ENCODE results near the gene SMIM32.

Gene SMIM32

GRCh38 chr5:136206361-136206760 is 13.4 kb upstream of the SMIM32 start:
- DNase-seq: no peak

GRCh38 chr5:136205941-136206340 is 13.0 kb upstream of the SMIM32 start:
- no peak for DNase-seq

- no peak for DNase-seq
Observed at GRCh38 chr5:136205061-136205702, 12.2 kb upstream of the SMIM32 start.

DNA sequence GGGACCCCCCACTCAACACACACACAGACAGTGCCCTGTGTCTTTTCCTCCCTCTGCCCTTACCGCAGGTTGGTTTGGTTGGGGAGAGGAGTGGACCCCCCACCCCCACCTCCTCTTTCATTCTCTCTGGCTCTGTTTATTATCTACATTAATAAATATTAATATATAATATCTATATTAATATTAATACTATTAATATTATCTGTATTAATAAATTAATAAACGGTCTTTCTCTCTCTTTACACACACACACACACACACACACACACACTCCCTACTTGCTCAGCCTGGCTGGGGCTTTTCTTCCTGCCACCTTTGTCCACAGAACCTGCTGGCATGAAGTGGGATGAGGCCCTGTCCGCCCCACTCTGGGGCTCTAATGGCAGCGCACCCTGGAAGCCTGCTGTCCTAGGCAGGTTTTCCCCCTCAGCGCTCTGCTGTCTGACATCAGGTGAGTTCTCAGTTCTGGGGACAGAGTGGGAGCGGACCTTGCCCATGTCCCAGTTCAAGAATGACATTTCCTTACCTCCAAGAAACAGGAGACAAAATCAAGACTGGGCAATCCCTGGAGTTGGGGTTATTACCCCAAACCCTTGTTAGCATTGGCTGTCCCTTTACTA is 10.5 kb upstream of the SMIM32 start:
- no peak for DNase-seq

DNA sequence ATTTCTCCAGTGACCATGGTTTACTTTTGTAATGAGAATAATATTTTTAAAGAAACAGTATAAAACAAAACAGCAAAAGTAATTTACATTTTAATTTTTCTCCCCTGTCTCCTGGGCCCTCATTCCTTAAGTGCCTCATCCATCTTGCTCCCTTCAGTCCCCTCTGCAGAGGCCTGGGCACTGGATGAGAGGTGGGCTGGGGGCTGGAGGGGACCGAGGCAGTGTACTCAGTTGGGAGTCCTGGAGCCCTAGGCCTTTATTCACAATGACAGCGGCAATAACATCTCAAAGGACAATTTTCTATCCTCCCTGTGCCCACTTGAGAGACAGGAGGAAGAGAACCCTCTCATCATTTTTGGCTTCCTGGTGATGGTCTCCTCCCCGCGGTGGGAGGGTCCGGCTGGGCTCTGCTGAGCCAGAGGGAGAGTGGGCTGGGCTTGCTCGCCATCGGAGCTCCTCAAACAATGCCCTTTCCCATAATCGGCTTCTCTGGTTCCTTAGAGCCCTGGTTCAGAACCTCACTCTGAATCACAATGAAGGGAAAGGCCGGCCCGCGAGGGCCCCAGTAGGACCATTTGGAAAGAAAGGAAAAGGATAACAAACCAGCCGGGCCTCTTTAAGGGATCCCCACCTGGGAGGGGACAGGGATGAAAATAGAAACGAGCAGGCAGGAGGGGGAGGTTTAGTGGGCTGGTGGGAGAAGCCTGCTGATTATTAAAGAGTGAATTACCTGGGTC is 9.7 kb upstream of the SMIM32 start:
- DNase-seq: no peak

GRCh38 chr5:136201870-136202269 is 8.9 kb upstream of the SMIM32 start:
- no peak for DNase-seq

DNA sequence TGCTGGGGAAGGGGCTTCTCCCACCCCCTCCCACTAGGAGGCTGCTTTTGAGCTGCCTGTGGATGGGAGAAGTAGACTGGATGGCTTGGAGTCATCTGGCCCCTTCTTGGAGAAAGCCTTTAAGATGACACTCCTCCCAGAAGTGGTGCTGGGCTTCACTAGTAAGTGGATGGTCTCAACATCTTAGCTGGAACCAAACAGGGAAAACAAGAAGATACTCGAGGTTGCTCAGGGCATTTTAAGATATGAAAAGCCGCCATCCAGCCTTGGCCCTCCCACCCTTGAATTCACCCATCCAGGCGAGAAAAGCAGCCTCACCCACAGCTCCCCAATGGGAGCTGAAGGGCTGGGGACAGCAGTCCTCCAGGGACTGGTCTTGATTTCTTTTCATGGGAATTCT is 7.8 kb upstream of the SMIM32 start:
- no peak for DNase-seq

DNA sequence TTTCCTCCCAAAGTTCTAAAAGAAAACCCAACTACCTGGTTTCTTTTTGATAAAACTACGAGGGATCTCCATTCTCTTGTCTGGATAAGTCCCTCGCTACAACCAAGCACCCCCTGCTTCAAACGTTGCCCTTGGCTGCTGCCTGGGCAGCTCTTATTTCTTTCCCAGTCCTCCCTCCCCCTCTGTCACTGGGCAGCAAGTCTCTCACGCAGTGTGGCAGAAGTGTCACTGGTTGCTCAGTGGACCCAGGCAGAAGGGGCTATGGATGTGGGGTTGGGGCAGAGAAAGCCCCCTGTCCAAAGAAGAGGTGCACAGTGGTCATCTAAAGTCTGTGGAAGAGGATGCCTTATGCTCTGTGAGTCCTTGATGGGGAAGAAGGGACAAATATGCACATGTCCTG is 7.2 kb upstream of the SMIM32 start:
- no peak for DNase-seq

DNA sequence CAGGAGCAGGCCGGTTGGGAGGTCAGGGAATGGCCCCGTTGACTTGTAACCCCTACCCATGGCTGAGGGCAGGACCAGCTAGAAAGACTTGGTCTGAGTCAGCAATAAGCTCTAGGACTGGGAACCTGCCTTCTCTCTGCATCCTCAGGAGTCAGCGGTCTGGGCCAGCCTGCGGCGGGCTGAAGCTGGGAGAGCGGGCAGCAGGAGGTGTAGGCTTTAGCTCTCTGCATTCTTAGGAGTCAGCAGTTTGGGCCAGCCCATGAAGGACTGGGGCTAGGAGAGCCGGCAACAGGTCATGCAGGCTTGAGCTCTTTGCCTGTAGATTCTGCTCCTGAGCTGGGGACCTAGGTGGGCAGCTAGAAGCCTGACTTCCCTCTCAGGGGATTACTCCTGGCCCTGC is 6.4 kb upstream of the SMIM32 start:
- DNase-seq: no peak

DNA sequence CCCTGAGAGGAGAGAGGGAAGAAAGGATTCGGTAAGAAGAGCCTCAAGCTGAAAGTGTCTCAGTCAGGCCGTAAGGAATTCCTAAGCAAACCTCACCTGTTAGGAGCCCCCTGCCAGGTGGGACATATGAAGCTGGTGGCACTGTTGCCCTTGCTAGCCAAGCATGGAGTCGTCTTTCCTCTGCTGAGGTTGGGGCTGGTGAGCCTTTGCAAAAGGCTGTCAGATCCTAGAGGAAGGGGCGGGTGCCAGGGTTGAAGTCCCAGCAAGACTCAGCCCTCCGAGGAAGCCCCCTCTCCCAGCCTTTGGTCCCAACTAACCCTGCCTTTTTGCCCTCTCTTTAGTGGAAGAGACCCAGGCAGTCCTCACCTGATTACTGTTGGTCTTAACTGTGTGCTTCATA is 5.5 kb upstream of the SMIM32 start:
- DNase-seq: no peak

DNA sequence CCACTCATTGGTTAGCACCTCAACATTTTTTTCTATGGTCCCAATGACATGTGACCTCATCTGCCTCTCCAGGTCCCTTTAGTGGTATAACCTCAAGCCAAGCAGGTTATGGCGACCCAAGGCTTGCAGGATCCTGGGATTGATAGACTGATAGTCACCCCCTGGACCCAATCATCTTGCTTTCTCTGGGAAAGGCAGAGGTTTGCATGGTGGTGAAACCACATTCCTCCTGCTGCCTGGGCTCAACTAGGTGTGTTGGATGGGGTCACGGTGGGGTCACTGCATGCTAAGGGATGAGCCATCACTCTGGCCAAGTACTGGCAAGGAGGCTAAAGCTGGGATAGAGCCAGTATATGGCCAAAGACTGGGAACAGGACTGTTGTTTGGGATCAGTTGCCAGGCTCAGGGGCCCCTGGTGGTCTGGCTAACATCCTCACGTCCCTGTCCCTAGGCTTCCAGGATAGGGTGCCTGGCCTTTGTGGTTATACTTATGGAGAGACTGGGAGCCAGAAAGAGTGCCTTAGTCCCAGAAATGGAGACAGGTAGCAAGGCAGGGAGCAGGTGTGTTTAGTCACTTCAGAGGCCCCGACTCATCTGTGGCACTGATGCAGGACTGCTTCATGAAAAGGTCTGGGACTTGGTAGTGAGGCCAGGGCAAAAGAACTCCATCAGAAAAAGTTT is 4.6 kb upstream of the SMIM32 start:
- no peak for DNase-seq

- DNase-seq: no peak
Observed at GRCh38 chr5:136195971-136196820, 3.2 kb upstream of the SMIM32 start.

DNA sequence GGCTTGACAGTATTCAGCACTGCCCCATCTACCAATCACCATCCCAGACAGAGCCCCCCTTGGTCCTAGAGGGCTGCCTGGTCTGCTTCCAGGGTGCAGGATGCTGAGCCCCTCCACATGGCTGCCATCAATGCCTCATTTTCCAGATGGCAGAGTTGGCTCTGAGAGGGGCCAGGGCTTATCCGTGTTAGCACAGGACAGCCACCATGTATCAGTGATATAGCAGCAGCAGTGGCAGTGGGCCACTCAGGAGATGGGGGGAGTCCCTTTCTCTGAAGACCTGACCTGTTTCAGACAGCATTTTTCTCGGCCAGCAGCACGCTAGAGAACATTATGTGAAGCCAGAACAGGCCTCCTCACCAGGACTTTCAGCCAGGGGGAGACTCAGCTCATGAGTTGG is 1.6 kb upstream of the SMIM32 start:
- no peak for DNase-seq

DNA sequence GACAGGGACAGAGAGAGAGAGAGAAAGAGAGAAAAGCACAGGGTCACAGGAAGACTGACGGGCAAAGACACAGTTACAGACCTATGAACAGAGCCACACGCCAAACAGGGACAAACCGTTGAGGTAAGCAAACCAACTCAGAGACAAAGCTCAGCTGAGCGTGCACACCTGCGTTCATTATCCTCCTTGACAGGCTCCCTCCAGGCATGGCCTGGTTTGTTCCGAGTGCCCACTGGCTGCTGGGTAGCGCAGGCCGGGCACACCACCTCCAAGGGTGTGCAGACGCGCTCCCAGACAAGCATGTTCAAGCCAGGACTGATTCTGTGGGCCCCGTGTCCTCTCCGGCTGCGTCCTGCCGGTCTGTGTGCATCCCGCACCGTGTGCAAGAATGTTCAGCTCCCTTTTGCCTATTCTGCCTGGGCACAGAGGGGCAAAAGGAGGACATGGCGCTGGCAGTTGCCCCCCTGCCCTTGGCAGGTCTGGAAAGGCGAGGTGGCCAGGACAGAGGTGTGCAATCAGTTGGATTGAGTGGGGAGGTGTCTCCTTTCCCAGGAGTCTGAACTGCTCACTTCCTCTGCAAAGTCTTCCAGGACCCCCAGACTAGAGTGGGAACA is 467 bp upstream of the SMIM32 start:
- DNase-seq: no peak

- DNase-seq: no peak
Observed at GRCh38 chr5:136192015-136192525, 892 bp downstream of the SMIM32 start.

DNA sequence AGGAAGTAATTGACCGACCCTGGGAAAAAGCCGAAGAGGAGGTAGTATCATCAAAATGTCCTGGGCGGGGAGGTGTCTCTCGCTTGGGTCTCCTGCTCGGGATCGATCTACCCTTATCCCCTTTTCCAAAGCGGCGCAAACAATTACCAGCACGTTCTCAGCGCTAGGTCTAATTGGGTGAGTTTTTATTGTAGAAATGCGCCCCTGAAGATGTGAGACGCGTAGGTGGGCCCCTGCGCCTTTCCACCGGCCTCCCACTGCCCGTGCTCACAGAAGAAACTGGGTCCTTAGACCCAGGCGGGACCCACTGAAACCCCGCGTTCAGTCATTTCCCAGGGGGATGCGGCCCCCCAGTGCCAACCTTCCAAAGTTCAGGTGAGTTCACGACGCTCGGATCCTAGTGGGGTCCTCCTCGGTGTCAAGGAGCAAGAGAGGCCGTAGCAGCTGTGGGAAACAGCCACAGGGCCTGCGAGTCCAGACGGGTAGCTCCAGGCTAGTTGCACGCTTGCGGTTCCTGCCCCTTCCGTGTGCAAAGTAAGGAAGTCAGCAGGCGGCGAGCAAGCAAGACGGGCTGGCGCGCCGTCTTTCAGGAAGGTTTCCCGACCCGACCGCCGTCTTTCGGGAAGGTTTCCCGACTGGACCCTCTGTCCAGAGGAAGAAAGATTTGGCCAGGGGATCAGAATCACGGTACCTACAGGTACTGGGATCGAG is 1.5 kb downstream of the SMIM32 start:
- no peak for DNase-seq

DNA sequence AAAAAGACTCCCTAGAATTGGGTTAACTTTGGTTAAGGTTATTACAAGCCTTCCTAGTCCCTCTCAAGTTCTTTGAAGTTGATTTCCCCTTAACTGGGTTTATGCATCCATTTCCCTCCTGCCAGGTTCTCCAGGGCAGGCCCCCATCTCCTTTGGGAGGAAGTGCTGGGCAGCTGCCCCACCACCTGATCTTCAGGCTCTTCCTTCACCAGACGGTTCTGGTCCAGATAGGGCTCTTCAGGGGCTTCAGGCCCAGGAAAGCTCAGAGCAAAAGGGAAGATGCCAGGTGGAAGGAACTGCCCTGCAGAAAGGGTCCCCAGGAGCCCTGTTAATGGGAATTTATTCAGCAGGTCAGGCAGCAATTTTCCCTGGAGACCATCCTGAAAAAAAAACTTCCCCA is 2.1 kb downstream of the SMIM32 start:
- DNase-seq: no peak

- DNase-seq: no peak
Observed at GRCh38 chr5:136190091-136190720, 2.8 kb downstream of the SMIM32 start.

DNA sequence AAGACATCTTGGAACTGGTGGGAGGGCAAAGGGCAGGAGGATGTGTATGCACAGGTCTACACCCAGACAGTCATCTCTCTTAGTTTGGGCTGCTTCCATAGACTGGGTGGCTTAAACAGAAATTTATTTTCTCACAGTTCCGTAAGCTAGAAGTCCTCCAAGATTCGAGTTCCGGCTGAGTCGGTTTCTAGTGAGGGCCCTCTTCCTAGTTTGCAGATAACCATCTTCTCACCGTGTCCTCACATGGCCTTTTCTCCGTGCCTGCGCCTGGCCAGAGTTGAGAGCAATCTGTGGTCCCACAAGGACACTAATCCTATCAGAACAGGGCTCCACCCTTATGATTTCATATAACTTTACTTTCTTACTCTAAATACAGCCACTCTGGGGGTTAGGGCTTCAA is 4.1 kb downstream of the SMIM32 start:
- no peak for DNase-seq

DNA sequence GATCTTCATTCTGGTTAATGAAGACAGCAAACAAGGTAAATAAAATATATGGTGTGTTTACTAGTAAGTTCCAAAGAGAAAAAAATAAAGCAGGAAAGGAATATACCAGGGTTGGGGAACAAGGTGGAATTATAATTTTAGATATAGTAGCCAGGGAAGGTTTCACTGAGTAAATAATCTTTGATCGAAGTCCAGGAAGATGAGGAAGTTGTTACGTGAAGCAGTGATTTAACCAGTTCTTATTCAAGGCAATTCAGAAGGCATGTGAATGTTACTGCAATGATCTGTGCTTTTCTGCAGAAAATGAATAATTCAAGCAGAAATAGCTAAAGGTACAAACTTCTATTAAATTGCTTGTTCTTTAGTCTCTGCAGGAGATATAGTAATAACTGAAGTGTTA is 6.2 kb downstream of the SMIM32 start:
- DNase-seq: no peak
